ENCODE results near the gene CCDC112.

CCDC112 gene

GRCh38 chr5:115342590-115343377 lies 46.3 kb upstream of the CCDC112 start:
- Histone ChIP-seq H3K27ac (ENCODE audit: low read depth, low read length, poor library complexity, severe bottlenecking) (no peak overlapping the region), H3F3A (ENCODE audit: insufficient read depth, low read length) (no peaks in the 10 kb centered on the region), H3K9me3 (ENCODE audit: low read length) (no peaks in the 10 kb centered on the region), H3K4me2 (ENCODE audit: low read length) (no peak overlapping the region), H3K79me2 (ENCODE audit: insufficient read depth, low read length) (no peaks in the 10 kb centered on the region), H3K36me3 (ENCODE audit: insufficient read depth, low read length) (no peaks in the 10 kb centered on the region), H2AFZ (ENCODE audit: low read length) (no peak overlapping the region), H3K4me3 (ENCODE audit: low read depth, low read length, poor library complexity, severe bottlenecking) (no peak overlapping the region), H3K9ac (ENCODE audit: low read length) (no peak overlapping the region), H4K20me1 (ENCODE audit: insufficient read depth, low read length) (no peaks in the 10 kb centered on the region), H3K4me1 (ENCODE audit: insufficient read depth, low read length, severe bottlenecking) (no peaks in the 10 kb centered on the region), H3K9me2 (ENCODE audit: low read depth, low read length) (no peaks in the 10 kb centered on the region), H3K27me3 (ENCODE audit: insufficient read depth, low read length) (no peaks in the 10 kb centered on the region)
- TF ChIP-seq EZH2 (IDR thresholded peaks at IDR 0.05; ENCODE audit: borderline replicate concordance, low read length) (no peak), CTCF (IDR thresholded peaks at IDR 0.05; ENCODE audit: low read length) (no peak)

GRCh38 chr5:115341745-115342144 lies 45.3 kb upstream of the CCDC112 start:
- Histone ChIP-seq H3K27me3 (ENCODE audit: insufficient read depth, low read length) (no peaks in the 10 kb centered on the region), H3K9me2 (ENCODE audit: low read depth, low read length) (no peaks in the 10 kb centered on the region), H3K27ac (ENCODE audit: low read depth, low read length, poor library complexity, severe bottlenecking) (no peak overlapping the region), H3F3A (ENCODE audit: insufficient read depth, low read length) (no peaks in the 10 kb centered on the region), H3K79me2 (ENCODE audit: insufficient read depth, low read length) (no peaks in the 10 kb centered on the region), H3K9me3 (ENCODE audit: low read length) (no peaks in the 10 kb centered on the region), H4K20me1 (ENCODE audit: insufficient read depth, low read length) (no peaks in the 10 kb centered on the region), H3K4me3 (ENCODE audit: low read depth, low read length, poor library complexity, severe bottlenecking) (no peak overlapping the region), H3K4me2 (ENCODE audit: low read length) (no peak overlapping the region), H3K36me3 (ENCODE audit: insufficient read depth, low read length) (no peaks in the 10 kb centered on the region), H3K4me1 (ENCODE audit: insufficient read depth, low read length, severe bottlenecking) (no peaks in the 10 kb centered on the region), H3K9ac (ENCODE audit: low read length) (no peak overlapping the region), H2AFZ (ENCODE audit: low read length) (no peak overlapping the region)
- TF ChIP-seq CTCF (IDR thresholded peaks at IDR 0.05; ENCODE audit: low read length) = no peak
- no peak for TF ChIP-seq EZH2 (IDR thresholded peaks at IDR 0.05; ENCODE audit: borderline replicate concordance, low read length)

- Histone ChIP-seq H3K4me1 (ENCODE audit: insufficient read depth, low read length, severe bottlenecking) (no peaks in the 10 kb centered on the region), H3K27ac (ENCODE audit: low read depth, low read length, poor library complexity, severe bottlenecking) (no peak overlapping the region)
- TF ChIP-seq EZH2 (IDR thresholded peaks at IDR 0.05; ENCODE audit: borderline replicate concordance, low read length) (no peak), CTCF (IDR thresholded peaks at IDR 0.05; ENCODE audit: low read length) (no peak)
Observed at GRCh38 chr5:115338851-115339250, 42.4 kb upstream of the CCDC112 start.

More at GRCh38 chr5:115338851-115339250, 42.4 kb upstream of the CCDC112 start:
- Histone ChIP-seq H3K9me2 (ENCODE audit: low read depth, low read length) (no peaks in the 10 kb centered on the region), H3K9me3 (ENCODE audit: low read length) (no peaks in the 10 kb centered on the region), H3K4me3 (ENCODE audit: low read depth, low read length, poor library complexity, severe bottlenecking) (no peak overlapping the region), H3K4me2 (ENCODE audit: low read length) (no peak overlapping the region), H4K20me1 (ENCODE audit: insufficient read depth, low read length) (no peaks in the 10 kb centered on the region), H3K79me2 (ENCODE audit: insufficient read depth, low read length) (no peaks in the 10 kb centered on the region), H3K9ac (ENCODE audit: low read length) (no peak overlapping the region), H2AFZ (ENCODE audit: low read length) (no peak overlapping the region), H3K27me3 (ENCODE audit: insufficient read depth, low read length) (no peaks in the 10 kb centered on the region), H3K36me3 (ENCODE audit: insufficient read depth, low read length) (no peaks in the 10 kb centered on the region), H3F3A (ENCODE audit: insufficient read depth, low read length) (no peaks in the 10 kb centered on the region)
